Panc1 (cell line): Measurements from ENCODE around the gene SERPINB13. TPM values are rescaled to one million over a fixed set of nuclear protein-coding genes. Genes with fewer than 3 reads are reported as not detected.

ENCODE experiments used
- ATAC-seq: fragments of 200-7000 bp; cut with Tn5 transposase; 2 replicates; pipeline ENCODE4 v1.9.1; 2020; ENCODE audit warnings: mild to moderate bottlenecking, moderate library complexity
- BruUV-seq: library from RNA; stranded (reverse); fragments of 400-500 nt; replicated peaks from 2 replicates; lab custom pipeline; 2021; lab: Mats Ljungman, UMichigan
- CTCF ChIA-PET: fragments of 300-600 bp; sonication (Branson Sonifier 250); formaldehyde crosslinking; loops from one replicate; lab custom pipeline; 2022; ENCODE audit warnings: antibody characterized with exemption; lab: Charles Lee
- POLR2A ChIA-PET: fragments of 300-600 bp; sonication (Branson Sonifier 250); formaldehyde crosslinking; loops from one replicate; lab custom pipeline; 2022; ENCODE audit warnings: antibody characterized with exemption; lab: Charles Lee
- DNase-seq: peaks from one replicate; pipeline ENCODE4 v3.0.0-alpha.2; 2010; ENCODE audit warnings: low read depth, low spot score
- H3K27ac ChIP-seq: 2 replicates; pipeline ENCODE4 v1.5.1; 2011; ENCODE audit warnings: mild to moderate bottlenecking, low read length, inconsistent platforms
- H3K27me3 ChIP-seq: fragments of 200-500 bp; sonication (Bioruptor generic); 2 replicates; pipeline ENCODE4 v1.6.0; 2014; ENCODE audit warnings: low read length, inconsistent platforms; ENCODE audit not compliant: control insufficient read depth, insufficient read depth
- H3K36me3 ChIP-seq: fragments of 200-500 bp; sonication (Bioruptor generic); 2 replicates; pipeline ENCODE4 v1.5.1; 2014; ENCODE audit warnings: inconsistent platforms, mild to moderate bottlenecking, low read length, moderate library complexity; ENCODE audit not compliant: control insufficient read depth, insufficient read depth
- H3K4me1 ChIP-seq: 2 replicates; pipeline ENCODE4 v1.5.1; 2011; ENCODE audit warnings: inconsistent platforms, mild to moderate bottlenecking, low read length, moderate library complexity; ENCODE audit not compliant: control insufficient read depth, insufficient read depth
- H3K4me3 ChIP-seq, 2 experiments: 2 replicates each; pipeline ENCODE4 v1.5.1; 2011 to 2012; ENCODE audit warnings: low read depth in 2 of 2, low read length in 2 of 2, mild to moderate bottlenecking in 2 of 2, inconsistent platforms in 1 of 2, moderate library complexity in 1 of 2
- H3K9me3 ChIP-seq: fragments of 200-500 bp; sonication (Bioruptor generic); 2 replicates; pipeline ENCODE4 v1.5.1; 2014; ENCODE audit warnings: low read depth, mild to moderate bottlenecking, inconsistent platforms, low read length, moderate library complexity; ENCODE audit not compliant: control insufficient read depth, insufficient read depth
- CTCF ChIP-seq: fragments of 450-650 bp; IDR thresholded peaks from 2 replicates; pipeline ENCODE4 v1.5.1; 2017; ENCODE audit warnings: mild to moderate bottlenecking
- POLR2AphosphoS5 ChIP-seq: IDR thresholded peaks from 2 replicates; pipeline ENCODE4 v1.6.1; 2012; ENCODE audit warnings: mild to moderate bottlenecking, low read depth, low read length, moderate library complexity
- REST ChIP-seq, 2 experiments: IDR thresholded peaks; 2 replicates each; pipeline ENCODE4 v1.6.1; 2011 to 2012; ENCODE audit warnings: low read depth in 2 of 2, control low read depth in 1 of 2, low read length in 1 of 2, mild to moderate bottlenecking in 1 of 2, moderate library complexity in 1 of 2; ENCODE audit not compliant: insufficient read depth in 1 of 2
- SIN3A ChIP-seq: IDR thresholded peaks from 2 replicates; pipeline ENCODE4 v1.6.1; 2012; ENCODE audit warnings: low read depth, mild to moderate bottlenecking, low read length, moderate library complexity, borderline replicate concordance; ENCODE audit not compliant: insufficient read depth
- TCF7L2 ChIP-seq: IDR thresholded peaks from 2 replicates; pipeline ENCODE4 v1.6.1; 2011; ENCODE audit warnings: mild to moderate bottlenecking, low read depth, low read length, inconsistent platforms
- in situ Hi-C: cut with HindIII; loops from 2 replicates; pipeline ENCODE4 v1.10.0; 2016; ENCODE audit warnings: low sequenced_read_pairs, low pct_unique_long_range_greater_than_20kb
- intact Hi-C: fragments of 100-400 bp; cut with micrococcal nuclease; formaldehyde crosslinking; loops from one replicate; pipeline ENCODE4 v1.10.0; 2022; ENCODE audit not compliant: unreplicated experiment
- total RNA-seq: library from RNA; stranded (reverse); gene quantifications from one replicate; pipeline ENCODE4 v1.2.1, GENCODE V29; 2021; ENCODE audit not compliant: unreplicated experiment

Gene SERPINB13
- total RNA-seq, 1 experiment from 2014 or later: not detected

- no peak for TF ChIP-seq POLR2AphosphoS5
- no peak for TF ChIP-seq REST (IDR thresholded peaks at IDR 0.05; ENCODE audit: insufficient read depth in 1 of 2, low read depth in 2 of 2, low read length in 1 of 2)
- TF ChIP-seq CTCF: no peak
- TF ChIP-seq SIN3A: no peak
- no peak for TF ChIP-seq TCF7L2
- CTCF ChIA-PET: no interaction called here
These were observed 34.1 kb upstream of the SERPINB13 start for GRCh38 chr18:63553081-63553480.

GRCh38 chr18:63559567-63560491, 27.3 kb upstream of the SERPINB13 start:
- in situ Hi-C loops (no loop called here), intact Hi-C loops (no loop called here)
- no TSS peak for BruUV-seq
- TF ChIP-seq TCF7L2: no peak
- TF ChIP-seq POLR2AphosphoS5: no peak
- no peak for TF ChIP-seq REST (IDR thresholded peaks at IDR 0.05; ENCODE audit: insufficient read depth in 1 of 2, low read depth in 2 of 2, low read length in 1 of 2)
- no peak for TF ChIP-seq CTCF
- no peak for TF ChIP-seq SIN3A
- CTCF ChIA-PET: interaction anchor here (0.5 kb wide), 1 partner anchor 182 kb away, joined by 7 read pairs; no protein-coding TSS in a partner anchor
- Histone ChIP-seq H3K27ac (no peak overlapping the region), H3K4me3 (no peak overlapping the region), H3K4me1 (no peaks in the 10 kb centered on the region), H3K27me3 (no peaks in the 10 kb centered on the region), H3K9me3 (no peaks in the 10 kb centered on the region), H3K36me3 (no peaks in the 10 kb centered on the region)
- POLR2A ChIA-PET: no interaction called here
- no peak for DNase-seq
- ATAC-seq: no peak

More at GRCh38 chr18:63553081-63553480, 34.1 kb upstream of the SERPINB13 start:
- Histone ChIP-seq H3K4me3 (no peak overlapping the region), H3K4me1 (no peaks in the 10 kb centered on the region), H3K36me3 (no peaks in the 10 kb centered on the region), H3K9me3 (no peaks in the 10 kb centered on the region), H3K27me3 (no peaks in the 10 kb centered on the region; the same call in 1 of the 2 replicates), H3K27ac (no peak overlapping the region)
- POLR2A ChIA-PET: no interaction called here
- BruUV-seq: no TSS peak
- DNase-seq (no peak), ATAC-seq (no peak)
- in situ Hi-C loops (no loop called here), intact Hi-C loops (no loop called here)
